MM.1S (cell line): ENCODE results near the gene KIF4B.
"Not testable (repeated sequence)": the region's sequence is repeated elsewhere in the genome, so short reads cannot be mapped to it uniquely, and the experiment has no call there.

Source experiments
- DNase-seq: peaks from one replicate; pipeline ENCODE4 v3.0.0-alpha.2; 2015
- H2AFZ ChIP-seq: fragments of 300-600 bp; sonication (generic); 2 replicates; pipeline ENCODE4 v1.6.0; 2016; ENCODE audit warnings: antibody characterized with exemption, low read length
- H3F3A ChIP-seq: fragments of 300-600 bp; sonication (generic); 2 replicates; pipeline ENCODE4 v1.6.1; 2016; ENCODE audit warnings: mild to moderate bottlenecking, antibody characterized with exemption, low read length, moderate library complexity, mixed read lengths; ENCODE audit not compliant: insufficient read depth
- H3K27ac ChIP-seq: fragments of 300-600 bp; sonication (generic); 2 replicates; pipeline ENCODE4 v1.5.1; 2016; ENCODE audit warnings: mild to moderate bottlenecking, low read length
- H3K27me3 ChIP-seq: fragments of 300-600 bp; sonication (generic); replicated peaks from 2 replicates; pipeline ENCODE4 v1.6.0; 2016; ENCODE audit warnings: low read length; ENCODE audit not compliant: insufficient read depth
- H3K36me3 ChIP-seq: fragments of 300-600 bp; sonication (generic); replicated peaks from 2 replicates; pipeline ENCODE4 v1.6.1; 2016; ENCODE audit warnings: mild to moderate bottlenecking, low read length, mixed read lengths; ENCODE audit not compliant: insufficient read depth
- H3K4me1 ChIP-seq: fragments of 300-600 bp; sonication (generic); 2 replicates; pipeline ENCODE4 v1.6.1; 2016; ENCODE audit warnings: low read length, mixed read lengths
- H3K4me2 ChIP-seq: fragments of 300-600 bp; sonication (generic); 2 replicates; pipeline ENCODE4 v1.6.0; 2016; ENCODE audit warnings: low read depth, low read length
- H3K4me3 ChIP-seq: fragments of 300-600 bp; sonication (generic); 2 replicates; pipeline ENCODE4 v1.5.1; 2016; ENCODE audit warnings: low read length, mixed read lengths
- H3K79me2 ChIP-seq: fragments of 300-600 bp; sonication (generic); 2 replicates; pipeline ENCODE4 v1.6.1; 2016; ENCODE audit warnings: mixed run types, low read length, mixed read lengths
- H3K9ac ChIP-seq: fragments of 300-600 bp; sonication (generic); 2 replicates; pipeline ENCODE4 v1.6.1; 2016; ENCODE audit warnings: low read length, mixed read lengths
- H3K9me2 ChIP-seq: fragments of 300-600 bp; sonication (generic); replicated peaks from 2 replicates; pipeline ENCODE4 v1.6.1; 2016; ENCODE audit warnings: mild to moderate bottlenecking, low read length, mixed read lengths; ENCODE audit not compliant: insufficient read depth
- H3K9me3 ChIP-seq: fragments of 300-600 bp; sonication (generic); replicated peaks from 2 replicates; pipeline ENCODE4 v1.6.1; 2016; ENCODE audit warnings: mild to moderate bottlenecking, low read length, mixed read lengths; ENCODE audit not compliant: insufficient read depth
- H4K20me1 ChIP-seq: fragments of 300-600 bp; sonication (generic); 2 replicates; pipeline ENCODE4 v1.6.1; 2016; ENCODE audit warnings: mild to moderate bottlenecking, low read length, moderate library complexity, mixed read lengths; ENCODE audit not compliant: insufficient read depth
- CTCF ChIP-seq: fragments of 300-600 bp; sonication (generic); IDR thresholded peaks from 2 replicates; pipeline ENCODE4 v1.5.1; 2016; ENCODE audit warnings: antibody characterized with exemption, low read length, mixed read lengths
- EZH2 ChIP-seq: fragments of 300-600 bp; sonication (generic); optimal IDR thresholded peaks from 2 replicates; pipeline ENCODE3; 2017; ENCODE audit warnings: low read depth, mild to moderate bottlenecking, antibody characterized with exemption, low read length, mixed read lengths
- EZH2phosphoT487 ChIP-seq: fragments of 300-600 bp; sonication (generic); IDR thresholded peaks from 2 replicates; pipeline ENCODE4 v1.6.1; 2018; ENCODE audit warnings: antibody characterized with exemption, low read length

The KIF4B gene

GRCh38 chr5:154999865-155000264 is 13.7 kb upstream of the KIF4B start:
- no peaks in the 10 kb centered on the region for H4K20me1 ChIP-seq
- H3K4me2 ChIP-seq, result no peak overlapping the region
- no peaks in the 10 kb centered on the region for H3F3A ChIP-seq
- H3K27ac ChIP-seq, result no peak overlapping the region
- no peak for DNase-seq
- no peak overlapping the region for H3K4me3 ChIP-seq
- H3K9ac ChIP-seq, result no peak overlapping the region
- no peaks in the 10 kb centered on the region for H3K79me2 ChIP-seq
- no peaks in the 10 kb centered on the region for H3K9me3 ChIP-seq
- no peaks in the 10 kb centered on the region for H3K36me3 ChIP-seq
- no peak overlapping the region for H2AFZ ChIP-seq
- no peaks in the 10 kb centered on the region for H3K27me3 ChIP-seq
- H3K9me2 ChIP-seq, result no peaks in the 10 kb centered on the region
- H3K4me1 ChIP-seq, result no peaks in the 10 kb centered on the region
- TF ChIP-seq EZH2phosphoT487, result no peak
- no peak for TF ChIP-seq CTCF
- no peak for TF ChIP-seq EZH2

GRCh38 chr5:155001523-155001922 is 12.0 kb upstream of the KIF4B start:
- Histone ChIP-seq H3K79me2 (no peaks in the 10 kb centered on the region), H3K9me2 (no peaks in the 10 kb centered on the region), H3K4me2 (no peak overlapping the region), H3F3A (no peaks in the 10 kb centered on the region), H3K4me3 (no peak overlapping the region), H3K27ac (no peak overlapping the region), H4K20me1 (no peaks in the 10 kb centered on the region), H3K27me3 (no peaks in the 10 kb centered on the region), H3K9ac (no peak overlapping the region), H3K9me3 (no peaks in the 10 kb centered on the region), H3K4me1 (no peaks in the 10 kb centered on the region), H2AFZ (no peak overlapping the region), H3K36me3 (no peaks in the 10 kb centered on the region)
- DNase-seq, result no peak
- TF ChIP-seq CTCF (no peak), EZH2 (no peak), EZH2phosphoT487 (no peak)

- not testable (repeated sequence) for H3K36me3 ChIP-seq, H3K9ac ChIP-seq, H3K4me3 ChIP-seq, H2AFZ ChIP-seq, H4K20me1 ChIP-seq, H3K27me3 ChIP-seq, H3F3A ChIP-seq, DNase-seq, H3K9me3 ChIP-seq, H3K9me2 ChIP-seq, H3K79me2 ChIP-seq, H3K4me1 ChIP-seq, H3K27ac ChIP-seq, H3K4me2 ChIP-seq
These were observed 10.8 kb upstream of the KIF4B start for GRCh38 chr5:155002722-155003121.

- H3K79me2 ChIP-seq, result no peaks in the 10 kb centered on the region
- no peak overlapping the region for H3K4me2 ChIP-seq
- H3K36me3 ChIP-seq, result no peaks in the 10 kb centered on the region
- H4K20me1 ChIP-seq, result no peaks in the 10 kb centered on the region
- H3K4me3 ChIP-seq, result no peak overlapping the region
- H3K9me3 ChIP-seq, result no peaks in the 10 kb centered on the region
- no peaks in the 10 kb centered on the region for H3K4me1 ChIP-seq
- no peaks in the 10 kb centered on the region for H3K9me2 ChIP-seq
- TF ChIP-seq EZH2, result no peak
- peak; percentile 41 for TF ChIP-seq CTCF
- no peak overlapping the region for H3K9ac ChIP-seq
- DNase-seq, result peak; percentile 17
- H3K27ac ChIP-seq, result no peak overlapping the region
- H3K27me3 ChIP-seq, result no peaks in the 10 kb centered on the region
- no peaks in the 10 kb centered on the region for H3F3A ChIP-seq
- no peak overlapping the region for H2AFZ ChIP-seq
These were observed 9.3 kb upstream of the KIF4B start for GRCh38 chr5:155004138-155004744.

- DNase-seq, H3K9me2 ChIP-seq, H3K4me1 ChIP-seq: not testable (repeated sequence)
These were observed 7.3 kb upstream of the KIF4B start for GRCh38 chr5:155006265-155006664.

More at GRCh38 chr5:155006265-155006664, 7.3 kb upstream of the KIF4B start:
- not testable (repeated sequence) for H3K79me2 ChIP-seq, H3K9me3 ChIP-seq, H4K20me1 ChIP-seq, H3K27me3 ChIP-seq, H3K27ac ChIP-seq, H3F3A ChIP-seq, H3K4me3 ChIP-seq, H3K36me3 ChIP-seq, H3K9ac ChIP-seq, H2AFZ ChIP-seq, H3K4me2 ChIP-seq
